Suprapubic skin (tissue), 4 donors: ENCODE results near the gene RNF19B.

ENCODE experiments used
- POLR2A ChIP-seq, 2 donors: fragments of 450-650 bp; IDR thresholded peaks; one replicate each; pipeline ENCODE4 v1.6.1; 2017; ENCODE audit warnings: antibody characterized with exemption in 2 of 2, mild to moderate bottlenecking in 2 of 2, moderate library complexity in 2 of 2
- POLR2AphosphoS5 ChIP-seq, 3 donors: sonication (generic); formaldehyde crosslinking; IDR thresholded peaks; one replicate each; pipeline ENCODE4 v1.6.1; 2017; ENCODE audit warnings: antibody characterized with exemption in 3 of 3
- TF ChIP-seq, protein P1 (sequence below), 2 donors: fragments of 200-600 bp in 1 of 2; fragments of 450-650 bp in 1 of 2; sonication (generic) in 1 of 2; IDR thresholded peaks; one replicate each; pipeline ENCODE4 v1.5.1; 2016 to 2019; ENCODE audit warnings: antibody characterized with exemption in 2 of 2, mild to moderate bottlenecking in 1 of 2, moderate library complexity in 1 of 2

DNA sequence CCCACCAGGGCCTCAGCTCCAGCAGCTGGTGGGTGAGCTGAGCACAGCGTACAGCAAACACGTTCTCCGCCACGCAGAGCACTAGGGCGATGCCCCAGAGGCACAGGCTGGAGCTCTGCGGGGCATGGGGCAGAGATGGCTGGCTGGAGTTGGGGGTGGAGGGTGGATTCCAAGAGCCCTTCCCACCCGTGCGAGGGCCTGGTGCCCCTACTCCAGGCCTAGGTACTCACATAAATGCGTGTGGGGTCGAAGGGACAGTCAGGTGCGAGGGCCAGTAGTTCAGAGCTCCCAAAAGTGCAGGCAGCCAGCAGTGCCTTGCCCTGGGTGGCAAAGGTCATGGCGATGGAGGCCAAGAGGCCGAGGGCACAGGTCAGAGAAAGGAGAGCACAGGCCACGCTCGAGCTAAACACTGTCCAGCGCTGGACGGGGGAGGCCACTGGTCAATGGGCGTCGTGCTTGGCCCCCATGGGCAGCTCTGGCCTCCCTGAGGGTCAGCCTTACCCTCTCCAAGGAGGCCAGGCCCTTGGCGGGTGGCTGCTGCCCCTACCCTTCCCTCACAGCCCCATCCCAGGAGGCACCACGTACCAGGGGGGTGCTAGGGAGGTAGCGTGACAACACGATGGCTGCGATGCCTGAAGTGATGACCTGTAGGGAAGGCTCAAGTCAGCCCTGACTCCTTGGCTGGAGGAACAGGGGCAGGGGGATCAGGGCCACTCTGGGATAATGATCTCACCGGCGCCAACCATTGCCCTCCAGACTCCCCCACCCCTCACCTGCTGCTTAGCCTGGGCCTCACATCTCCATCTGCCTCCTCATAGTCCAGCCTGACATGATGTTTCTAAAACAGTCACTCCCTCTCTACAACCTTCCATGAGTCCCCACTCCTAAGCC is 69.0 kb downstream of the RNF19B start:
- TF ChIP-seq, protein P1, sequence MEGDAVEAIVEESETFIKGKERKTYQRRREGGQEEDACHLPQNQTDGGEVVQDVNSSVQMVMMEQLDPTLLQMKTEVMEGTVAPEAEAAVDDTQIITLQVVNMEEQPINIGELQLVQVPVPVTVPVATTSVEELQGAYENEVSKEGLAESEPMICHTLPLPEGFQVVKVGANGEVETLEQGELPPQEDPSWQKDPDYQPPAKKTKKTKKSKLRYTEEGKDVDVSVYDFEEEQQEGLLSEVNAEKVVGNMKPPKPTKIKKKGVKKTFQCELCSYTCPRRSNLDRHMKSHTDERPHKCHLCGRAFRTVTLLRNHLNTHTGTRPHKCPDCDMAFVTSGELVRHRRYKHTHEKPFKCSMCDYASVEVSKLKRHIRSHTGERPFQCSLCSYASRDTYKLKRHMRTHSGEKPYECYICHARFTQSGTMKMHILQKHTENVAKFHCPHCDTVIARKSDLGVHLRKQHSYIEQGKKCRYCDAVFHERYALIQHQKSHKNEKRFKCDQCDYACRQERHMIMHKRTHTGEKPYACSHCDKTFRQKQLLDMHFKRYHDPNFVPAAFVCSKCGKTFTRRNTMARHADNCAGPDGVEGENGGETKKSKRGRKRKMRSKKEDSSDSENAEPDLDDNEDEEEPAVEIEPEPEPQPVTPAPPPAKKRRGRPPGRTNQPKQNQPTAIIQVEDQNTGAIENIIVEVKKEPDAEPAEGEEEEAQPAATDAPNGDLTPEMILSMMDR (IDR thresholded peaks at IDR 0.05): no peak
- no peak for TF ChIP-seq POLR2A (IDR thresholded peaks at IDR 0.05)
- no peak for TF ChIP-seq POLR2AphosphoS5 (IDR thresholded peaks at IDR 0.05)
